Epithelial cell of esophagus (primary cell): ENCODE results near the gene CDC42EP2.

ENCODE experiments used
- DNase-seq: peaks from one replicate; pipeline ENCODE4 v3.0.0; 2010; ENCODE audit warnings: low read depth
- H3K4me3 ChIP-seq: 2 replicates; pipeline ENCODE4 v1.5.1; 2011; ENCODE audit warnings: mild to moderate bottlenecking, low read length, control low read depth
- CTCF ChIP-seq: IDR thresholded peaks from 2 replicates; pipeline ENCODE4 v1.5.1; 2011; ENCODE audit warnings: low read depth, mild to moderate bottlenecking, low read length, control low read depth, inconsistent platforms; ENCODE audit not compliant: insufficient read depth; ENCODE audit errors: missing control alignments

Gene CDC42EP2

DNA sequence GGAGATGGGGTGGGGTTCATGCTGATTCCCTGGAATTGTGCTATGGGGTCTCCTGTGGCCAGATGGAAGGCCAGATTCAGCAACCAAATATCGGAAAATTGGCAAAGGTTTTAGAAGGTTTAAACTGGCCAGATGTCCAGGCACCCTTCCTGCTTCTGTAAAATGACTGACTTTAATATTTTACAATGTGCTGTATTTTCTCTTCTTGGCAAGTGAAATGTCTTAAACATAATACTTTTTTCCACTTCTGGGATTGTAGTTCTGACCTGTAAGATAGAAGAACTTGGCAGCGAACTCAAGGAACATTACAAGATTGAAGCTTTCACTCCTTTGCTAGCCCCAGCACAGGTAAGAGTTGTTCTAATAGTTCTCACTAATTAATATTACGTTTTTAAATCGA lies 35.4 kb upstream of the CDC42EP2 start:
- H3K4me3 ChIP-seq: no peak overlapping the region
- no peak for DNase-seq
- TF ChIP-seq CTCF: no peak

DNA sequence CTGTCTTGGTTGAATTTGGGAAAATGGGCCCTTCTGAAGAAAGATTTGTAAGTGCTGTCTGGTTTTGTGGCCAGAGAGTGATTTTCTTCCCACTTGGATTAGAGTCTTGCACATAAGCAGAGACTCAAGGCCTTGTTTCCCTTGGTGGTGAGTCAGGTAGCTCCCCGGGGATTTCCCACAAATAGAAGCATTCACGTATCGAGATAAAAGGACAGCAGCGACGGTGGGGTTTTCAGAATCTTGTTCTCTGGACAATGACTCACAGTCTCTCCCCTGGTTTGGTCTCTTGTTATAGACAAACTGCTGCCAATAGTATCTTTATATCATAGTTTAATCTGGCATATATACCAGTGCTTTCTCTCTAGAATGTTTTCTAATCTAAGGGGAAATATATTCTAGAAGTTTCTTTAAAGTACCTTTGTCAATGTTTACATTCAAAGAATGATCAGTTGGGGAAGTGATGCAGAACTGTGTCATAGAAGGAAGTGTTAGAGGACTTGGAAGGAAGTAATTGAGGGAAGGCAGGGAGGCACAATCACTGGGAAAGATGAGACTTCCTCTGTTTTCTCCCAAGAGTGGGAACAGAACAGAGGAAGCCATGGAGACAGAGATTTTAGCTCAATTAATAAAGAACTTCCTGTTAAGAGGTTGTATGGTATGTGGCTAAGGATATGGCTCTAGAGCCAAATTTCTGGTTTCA lies 34.8 kb upstream of the CDC42EP2 start:
- peak; percentile 96 for DNase-seq
- H3K4me3 ChIP-seq: no peak overlapping the region
- TF ChIP-seq CTCF: no peak

DNA sequence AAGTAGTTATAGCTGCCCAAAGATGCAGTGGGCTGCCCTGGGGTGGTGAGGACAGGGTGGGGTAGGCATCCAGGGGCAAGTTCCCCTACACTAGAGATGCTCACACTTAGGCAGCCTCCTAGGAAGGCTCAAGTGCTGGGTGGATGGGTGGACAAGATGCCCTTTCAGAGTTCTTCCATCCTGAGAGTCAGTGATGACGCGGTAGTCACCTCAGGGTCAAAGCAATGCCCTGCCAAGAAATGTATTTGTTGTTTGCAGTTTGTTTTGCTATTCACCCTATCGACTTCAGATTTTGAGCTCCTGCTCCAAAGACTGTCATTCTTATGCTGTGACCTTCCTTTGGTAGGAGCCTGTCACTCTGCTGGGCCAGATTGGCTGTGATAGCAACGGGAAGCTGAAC lies 34.0 kb upstream of the CDC42EP2 start:
- TF ChIP-seq CTCF: no peak
- no peak for DNase-seq
- H3K4me3 ChIP-seq: no peak overlapping the region

DNA sequence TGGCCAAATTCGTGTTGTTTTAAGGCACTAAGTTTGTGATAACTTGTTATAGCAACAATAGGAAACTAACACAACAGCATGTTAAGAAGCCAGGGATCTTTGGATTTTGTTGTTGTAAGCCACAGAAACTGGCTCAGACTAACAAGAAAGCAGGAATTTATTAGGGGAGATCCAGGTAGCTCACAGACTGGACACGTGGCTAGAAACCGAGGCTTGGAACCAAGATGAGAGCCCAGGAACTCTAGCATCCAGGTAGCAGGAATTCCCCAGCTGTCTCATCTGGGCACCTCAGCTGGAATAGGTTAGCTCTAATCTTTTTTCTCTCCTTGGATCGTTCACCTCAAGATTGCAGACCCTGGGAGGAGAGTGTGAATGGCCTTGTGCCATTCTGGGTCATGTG lies 28.0 kb upstream of the CDC42EP2 start:
- no peak overlapping the region for H3K4me3 ChIP-seq
- no peak for DNase-seq
- TF ChIP-seq CTCF: no peak

GRCh38 chr11:65287601-65288000 lies 27.1 kb upstream of the CDC42EP2 start:
- H3K4me3 ChIP-seq: no peak overlapping the region
- no peak for DNase-seq
- no peak for TF ChIP-seq CTCF

DNA sequence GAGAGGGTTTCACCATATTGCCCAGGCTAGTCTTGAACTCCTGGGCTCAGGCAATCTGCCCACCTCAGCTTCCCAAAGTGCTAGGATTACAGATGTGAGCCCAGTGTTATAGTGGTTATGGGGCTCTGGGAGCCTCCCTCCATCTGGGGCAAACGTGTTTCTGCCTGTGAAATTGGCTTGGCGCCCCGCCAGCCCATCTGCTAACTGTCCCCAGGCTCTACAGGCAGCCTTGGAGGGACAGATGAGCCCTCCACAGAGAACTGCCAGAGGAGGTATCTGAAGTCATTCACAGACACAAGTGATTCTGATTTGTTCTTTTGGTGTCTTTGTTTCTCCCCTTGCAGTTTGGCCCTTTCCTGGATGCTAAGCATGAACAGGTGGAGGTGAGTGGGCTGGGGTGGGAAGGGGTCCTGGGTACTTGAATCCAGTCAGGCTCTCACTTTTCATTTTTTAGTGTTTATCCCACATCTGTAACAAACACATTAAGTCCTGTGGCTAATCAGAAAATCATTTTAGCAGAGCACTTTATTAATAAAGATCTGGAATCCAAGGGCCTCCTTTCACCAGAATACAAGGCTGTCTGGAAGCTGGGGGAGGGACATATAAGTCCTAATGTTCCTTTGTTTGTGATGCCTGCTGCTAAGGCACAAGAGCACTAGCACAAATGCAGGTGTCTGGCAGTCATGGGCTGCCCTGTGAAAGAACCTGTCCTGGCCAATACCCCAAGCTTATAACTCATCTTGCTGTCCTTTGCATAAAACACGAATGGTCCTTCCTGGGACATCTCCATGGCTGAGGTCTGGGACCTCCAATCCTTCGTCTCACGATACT lies 25.7 kb upstream of the CDC42EP2 start:
- TF ChIP-seq CTCF: no peak
- H3K4me3 ChIP-seq: no peak overlapping the region

More for the DNA sequence above, 25.7 kb upstream of the CDC42EP2 start:
- DNase-seq: peak; percentile 30
